ENCODE results near the gene BTG3. TPM values are rescaled to one million over a fixed set of nuclear protein-coding genes. Genes with fewer than 3 reads are reported as not detected.
A peak's percentile ranks its signal among the peaks of the same experiment; 100 is the strongest.

The BTG3 gene
- total and polyA plus RNA-seq, 9 of the 15 experiments (the other 6 are each of a cell fraction or from before 2014, with no cell fraction given), result 11.7 to 43.0 (median 29.7) TPM

GRCh38 chr21:17611414-17612022, 1.2 kb downstream of the BTG3 start (continued):
- 0 out of 6 replicates have a peak, but pooled peaks of 1 of the 3 experiments have one; percentile 9 for TF ChIP-seq ZBTB11 (CRISPR knock-in tag; IDR thresholded peaks at IDR 0.05)
- TF ChIP-seq CBX5 (IDR thresholded peaks at IDR 0.05; ENCODE audit: borderline replicate concordance, low read depth), result no peak
- TF ChIP-seq, protein P1, sequence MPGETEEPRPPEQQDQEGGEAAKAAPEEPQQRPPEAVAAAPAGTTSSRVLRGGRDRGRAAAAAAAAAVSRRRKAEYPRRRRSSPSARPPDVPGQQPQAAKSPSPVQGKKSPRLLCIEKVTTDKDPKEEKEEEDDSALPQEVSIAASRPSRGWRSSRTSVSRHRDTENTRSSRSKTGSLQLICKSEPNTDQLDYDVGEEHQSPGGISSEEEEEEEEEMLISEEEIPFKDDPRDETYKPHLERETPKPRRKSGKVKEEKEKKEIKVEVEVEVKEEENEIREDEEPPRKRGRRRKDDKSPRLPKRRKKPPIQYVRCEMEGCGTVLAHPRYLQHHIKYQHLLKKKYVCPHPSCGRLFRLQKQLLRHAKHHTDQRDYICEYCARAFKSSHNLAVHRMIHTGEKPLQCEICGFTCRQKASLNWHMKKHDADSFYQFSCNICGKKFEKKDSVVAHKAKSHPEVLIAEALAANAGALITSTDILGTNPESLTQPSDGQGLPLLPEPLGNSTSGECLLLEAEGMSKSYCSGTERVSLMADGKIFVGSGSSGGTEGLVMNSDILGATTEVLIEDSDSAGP (CRISPR knock-in tag; IDR thresholded peaks at IDR 0.05), result no peak
- no peak for TF ChIP-seq NFIC (IDR thresholded peaks at IDR 0.05)
- peak; percentile 69 for TF ChIP-seq SUPT5H (IDR thresholded peaks at IDR 0.05)
- TF ChIP-seq, protein P2, sequence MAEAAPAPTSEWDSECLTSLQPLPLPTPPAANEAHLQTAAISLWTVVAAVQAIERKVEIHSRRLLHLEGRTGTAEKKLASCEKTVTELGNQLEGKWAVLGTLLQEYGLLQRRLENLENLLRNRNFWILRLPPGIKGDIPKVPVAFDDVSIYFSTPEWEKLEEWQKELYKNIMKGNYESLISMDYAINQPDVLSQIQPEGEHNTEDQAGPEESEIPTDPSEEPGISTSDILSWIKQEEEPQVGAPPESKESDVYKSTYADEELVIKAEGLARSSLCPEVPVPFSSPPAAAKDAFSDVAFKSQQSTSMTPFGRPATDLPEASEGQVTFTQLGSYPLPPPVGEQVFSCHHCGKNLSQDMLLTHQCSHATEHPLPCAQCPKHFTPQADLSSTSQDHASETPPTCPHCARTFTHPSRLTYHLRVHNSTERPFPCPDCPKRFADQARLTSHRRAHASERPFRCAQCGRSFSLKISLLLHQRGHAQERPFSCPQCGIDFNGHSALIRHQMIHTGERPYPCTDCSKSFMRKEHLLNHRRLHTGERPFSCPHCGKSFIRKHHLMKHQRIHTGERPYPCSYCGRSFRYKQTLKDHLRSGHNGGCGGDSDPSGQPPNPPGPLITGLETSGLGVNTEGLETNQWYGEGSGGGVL (CRISPR knock-in tag; IDR thresholded peaks at IDR 0.05), result no peak
- no peak for TF ChIP-seq MXD1 (CRISPR knock-in tag; IDR thresholded peaks at IDR 0.05; ENCODE audit: borderline replicate concordance, poor library complexity, severe bottlenecking)
- no peak for TF ChIP-seq ARNT (IDR thresholded peaks at IDR 0.05)
- no peak for TF ChIP-seq PHF20 (IDR thresholded peaks at IDR 0.05; ENCODE audit: partially characterized antibody)
- TF ChIP-seq, protein P3, sequence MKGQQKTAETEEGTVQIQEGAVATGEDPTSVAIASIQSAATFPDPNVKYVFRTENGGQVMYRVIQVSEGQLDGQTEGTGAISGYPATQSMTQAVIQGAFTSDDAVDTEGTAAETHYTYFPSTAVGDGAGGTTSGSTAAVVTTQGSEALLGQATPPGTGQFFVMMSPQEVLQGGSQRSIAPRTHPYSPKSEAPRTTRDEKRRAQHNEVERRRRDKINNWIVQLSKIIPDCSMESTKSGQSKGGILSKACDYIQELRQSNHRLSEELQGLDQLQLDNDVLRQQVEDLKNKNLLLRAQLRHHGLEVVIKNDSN (CRISPR knock-in tag; IDR thresholded peaks at IDR 0.05), result no peak
- TF ChIP-seq, protein P4, sequence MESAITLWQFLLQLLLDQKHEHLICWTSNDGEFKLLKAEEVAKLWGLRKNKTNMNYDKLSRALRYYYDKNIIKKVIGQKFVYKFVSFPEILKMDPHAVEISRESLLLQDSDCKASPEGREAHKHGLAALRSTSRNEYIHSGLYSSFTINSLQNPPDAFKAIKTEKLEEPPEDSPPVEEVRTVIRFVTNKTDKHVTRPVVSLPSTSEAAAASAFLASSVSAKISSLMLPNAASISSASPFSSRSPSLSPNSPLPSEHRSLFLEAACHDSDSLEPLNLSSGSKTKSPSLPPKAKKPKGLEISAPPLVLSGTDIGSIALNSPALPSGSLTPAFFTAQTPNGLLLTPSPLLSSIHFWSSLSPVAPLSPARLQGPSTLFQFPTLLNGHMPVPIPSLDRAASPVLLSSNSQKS (CRISPR knock-in tag; IDR thresholded peaks at IDR 0.05), result no peak
- no peak for TF ChIP-seq HNRNPUL1 (IDR thresholded peaks at IDR 0.05; ENCODE audit: low read length)
- TF ChIP-seq ZNF282 (CRISPR knock-in tag; IDR thresholded peaks at IDR 0.05), result no peak
- no peak for TF ChIP-seq TAF7 (tag; IDR thresholded peaks at IDR 0.05)
- no peak for TF ChIP-seq ZNF354B (CRISPR knock-in tag; IDR thresholded peaks at IDR 0.05)
- TF ChIP-seq NR2C2 (CRISPR knock-in tag; IDR thresholded peaks at IDR 0.05), result peak; percentile 18; the same call in 1 of the 2 replicates
- TF ChIP-seq NR2C2 (tag; IDR thresholded peaks at IDR 0.05), result no peak
- no peak for TF ChIP-seq HNRNPL (IDR thresholded peaks at IDR 0.05; ENCODE audit: low read depth, low read length)
- TF ChIP-seq THRAP3 (IDR thresholded peaks at IDR 0.05; ENCODE audit: borderline replicate concordance), result no peak

Data from K562 (cell line).